Adrenal gland (tissue), 19 donors: ENCODE measurements around the gene RBKS. TPM values are rescaled to one million over a fixed set of nuclear protein-coding genes. Genes with fewer than 3 reads are reported as not detected.

Experiments used
- DNase-seq, 7 donors: peaks; one replicate each; pipeline ENCODE4 v3.0.0-alpha.2; 2019 to 2020
- H3K27ac ChIP-seq, 5 donors: fragments of 200-600 bp; sonication (generic) in 4 of 5; 1 replicate in 3 of 5; 2 replicates in 2 of 5; pipeline versions ENCODE4 v1.5.1 to v1.8.0; 2016 to 2020; ENCODE audit warnings: mild to moderate bottlenecking in 1 of 5
- H3K27me3 ChIP-seq: fragments of 200-600 bp; 2 replicates; pipeline ENCODE4 v1.8.0; 2021
- H3K36me3 ChIP-seq, 2 donors: fragments of 200-600 bp; replicated peaks in 1 of 2; 1 replicate in 1 of 2; 2 replicates in 1 of 2; pipeline versions ENCODE4 v1.5.1 to v1.8.0; 2018 to 2022
- H3K4me1 ChIP-seq, 2 donors: fragments of 200-600 bp; replicated peaks in 1 of 2; 1 replicate in 1 of 2; 2 replicates in 1 of 2; pipeline versions ENCODE4 v1.5.1 to v1.8.0; 2018 to 2021
- H3K4me3 ChIP-seq, 4 donors: fragments of 200-600 bp; sonication (generic) in 3 of 4; one replicate each; pipeline ENCODE4 v1.5.1; 2016 to 2018
- H3K9me3 ChIP-seq, 3 donors: fragments of 200-600 bp; sonication (generic) in 1 of 3; replicated peaks in 1 of 3; 1 replicate in 2 of 3; 2 replicates in 1 of 3; pipeline versions ENCODE4 v1.5.1 to v1.8.0; 2016 to 2021
- POLR2A ChIP-seq, 2 donors: fragments of 450-650 bp; IDR thresholded peaks; one replicate each; pipeline ENCODE4 v1.6.1; 2017; ENCODE audit warnings: antibody characterized with exemption in 2 of 2, mild to moderate bottlenecking in 2 of 2, moderate library complexity in 1 of 2
- WGBS, 4 donors: extraction: QIAGEN DNeasy Blood & Tissue Kit in 2 of 4; methylation state at CpG; one replicate each; pipeline versions ENCODE4 v1.1.5 to v1.1.7; 2013 to 2017; 5-methylcytosine and 5-hydroxymethylcytosine counted together
- intact Hi-C, 2 donors: fragments of 100-400 bp; cut with DNase I; formaldehyde crosslinking; loops; one replicate each; pipeline versions ENCODE4 v1.14.1 to v1.15.0; 2022 to 2023
- long read RNA-seq, 10 donors: library from polyadenylated mRNA in 3 of 10; unstranded in 2 of 10; stranded (forward) in 1 of 10; transcript quantifications; one replicate each; pipeline ENCODE4 v2.0.0 and lab custom pipeline, GENCODE V29; 2021 to 2026
- polyA plus RNA-seq, 3 donors: library from polyadenylated mRNA; stranded (reverse); fragments of 200-250 nt in 2 of 3; fragments of 350-450 nt in 1 of 3; fragmentation: Illumina TruSeq in 1 of 3; extraction: RNeasy Lipid Tissue Mini Kit (QIAGEN cat#74804) in 1 of 3; gene quantifications; one replicate each; pipeline ENCODE4 v1.2.3, GENCODE V29; 2013 to 2014
- total RNA-seq, 9 donors: library from RNA; depleted of rRNA in 4 of 9; stranded (reverse); fragments of >200 nt in 4 of 9; fragments of 120-200 nt in 1 of 9; fragmentation: NEBNext Ultra II Directional in 1 of 9; extraction: Animal tissue kit (Norgen Biotek cat#: 25700) in 1 of 9; gene quantifications; one replicate each; pipeline versions ENCODE4 v1.1.0 to v1.2.4, GENCODE V29; 2013 to 2023
- TF ChIP-seq, protein P1 (sequence below), 6 experiments: fragments of 450-650 bp in 4 of 6; fragments of 200-600 bp in 2 of 6; sonication (generic) in 1 of 6; IDR thresholded peaks; 1 replicate in 5 of 6; 2 replicates in 1 of 6; pipeline versions ENCODE4 v1.5.1 to v1.8.0; 2016 to 2021; ENCODE audit warnings: antibody characterized with exemption in 6 of 6, mild to moderate bottlenecking in 2 of 6, moderate library complexity in 1 of 6
- donor health status: healthy with polysubstance abuse.
- donor health status: Bipolar disorder and iron deficiency.
- donor health status: DM: yes; HTN: yes; CAD: no.
- donor health status: DM: no; HTN: no; CAD: no.
- donor health status: DM: no; HTN: no; CAD: no.
- donor health status: DM: yes; HTN: yes; CAD: no.

RBKS gene
- 10 to 100 TPM in 8 of 9 donors, 1 to 10 TPM in 1; 9.1 to 54.4 (median 25.9) TPM for total RNA-seq
- polyA plus RNA-seq: 10 to 100 TPM; 14.6 to 20.3 (median 19.1) TPM
- long read RNA-seq, donor 1, transcript RBKS-201 (8 exons, 1,973 nt): major isoform, 9 of 15 reads
- long read RNA-seq, donor 1, partial matches to known transcripts: 6 of 15 reads
- long read RNA-seq, donor 1, other reads (novel, unspliced or antisense): 0 of 15 reads
- long read RNA-seq, donor 2, transcript RBKS-201 (8 exons, 1,973 nt): major isoform, 6 of 17 reads
- long read RNA-seq, donor 2, partial matches to known transcripts: 11 of 17 reads
- long read RNA-seq, donor 2, other reads (novel, unspliced or antisense): 0 of 17 reads
- long read RNA-seq, donor 3, partial matches to known transcripts: 0 of 2 reads
- long read RNA-seq, donor 3, other reads (novel, unspliced or antisense): 0 of 2 reads
- long read RNA-seq, donor 4, transcript RBKS-201 (8 exons, 1,973 nt): major isoform, 32 of 46 reads
- long read RNA-seq, donor 4, partial matches to known transcripts: 1 of 46 reads
- long read RNA-seq, donor 4, other reads (novel, unspliced or antisense): 13 of 46 reads
- long read RNA-seq, donor 5, transcript RBKS-201 (8 exons, 1,973 nt): major isoform, 51 of 119 reads
- long read RNA-seq, donor 5, partial matches to known transcripts: 4 of 119 reads
- long read RNA-seq, donor 5, other reads (novel, unspliced or antisense): 64 of 119 reads
- long read RNA-seq, donor 6, transcript RBKS-201 (8 exons, 1,973 nt): major isoform, 19 of 25 reads
- long read RNA-seq, donor 6, partial matches to known transcripts: 0 of 25 reads
- long read RNA-seq, donor 6, other reads (novel, unspliced or antisense): 6 of 25 reads
- long read RNA-seq, donor 7, partial matches to known transcripts: 8 of 10 reads
- long read RNA-seq, donor 7, other reads (novel, unspliced or antisense): 0 of 10 reads
- long read RNA-seq, donor 8, transcript RBKS-201 (8 exons, 1,973 nt): major isoform, 7 of 19 reads
- long read RNA-seq, donor 8, partial matches to known transcripts: 12 of 19 reads
- long read RNA-seq, donor 8, other reads (novel, unspliced or antisense): 0 of 19 reads
- long read RNA-seq, donor 9, transcript RBKS-201 (8 exons, 1,973 nt): major isoform, 9 of 9 reads
- long read RNA-seq, donor 9, partial matches to known transcripts: 0 of 9 reads
- long read RNA-seq, donor 9, other reads (novel, unspliced or antisense): 0 of 9 reads
- long read RNA-seq, donor 10, partial matches to known transcripts: 7 of 7 reads
- long read RNA-seq, donor 10, other reads (novel, unspliced or antisense): 0 of 7 reads

DNA sequence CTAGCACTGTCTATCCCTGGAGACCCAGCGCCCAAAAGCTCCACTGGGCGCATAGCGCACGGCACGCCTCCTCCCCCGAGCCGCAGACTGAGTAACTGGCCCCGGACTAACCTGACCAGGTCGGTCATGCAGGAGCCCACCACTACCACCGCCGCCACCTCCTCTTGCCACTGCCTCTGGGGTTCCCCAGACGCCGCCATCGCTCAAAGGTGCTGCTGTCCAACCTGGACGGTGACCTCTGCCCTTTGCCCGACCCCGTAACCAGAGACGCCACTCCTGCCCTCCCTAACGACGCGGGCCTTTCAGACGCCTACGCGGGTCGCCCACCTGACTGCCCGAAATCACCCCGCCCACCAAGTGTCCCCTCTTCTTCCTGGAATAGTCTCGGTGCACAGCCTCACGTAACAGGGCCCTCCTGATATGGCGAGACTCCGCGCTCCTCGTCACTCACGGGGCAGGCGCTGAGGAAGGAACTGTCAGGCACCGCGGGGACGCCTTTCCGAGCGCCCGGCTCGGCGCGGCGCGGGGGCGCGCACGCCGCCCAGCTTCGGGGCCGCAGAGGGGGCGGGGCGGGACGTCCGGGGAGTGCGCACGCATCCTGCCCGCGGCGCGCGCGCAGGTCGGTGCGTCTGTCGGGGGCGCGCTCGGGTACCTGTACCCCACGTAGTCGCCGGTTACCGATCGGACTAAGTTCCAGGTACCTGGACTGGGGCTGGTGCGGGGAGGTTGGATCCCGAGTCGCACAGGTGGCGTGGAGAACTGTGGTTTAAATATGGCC is at the start of gene RBKS, which contains the start of gene BABAM2:
Gene RBKS, minus strand, starts transcription at position 242 of the 778 bp plus-strand sequence. Its CDS starts 42 bp downstream, at position 200.
Gene BABAM2, plus strand, starts transcription at position 584 of the 778 bp plus-strand sequence. CDS start 3,828 bp downstream, outside the sequence.
- TF ChIP-seq, protein P1, sequence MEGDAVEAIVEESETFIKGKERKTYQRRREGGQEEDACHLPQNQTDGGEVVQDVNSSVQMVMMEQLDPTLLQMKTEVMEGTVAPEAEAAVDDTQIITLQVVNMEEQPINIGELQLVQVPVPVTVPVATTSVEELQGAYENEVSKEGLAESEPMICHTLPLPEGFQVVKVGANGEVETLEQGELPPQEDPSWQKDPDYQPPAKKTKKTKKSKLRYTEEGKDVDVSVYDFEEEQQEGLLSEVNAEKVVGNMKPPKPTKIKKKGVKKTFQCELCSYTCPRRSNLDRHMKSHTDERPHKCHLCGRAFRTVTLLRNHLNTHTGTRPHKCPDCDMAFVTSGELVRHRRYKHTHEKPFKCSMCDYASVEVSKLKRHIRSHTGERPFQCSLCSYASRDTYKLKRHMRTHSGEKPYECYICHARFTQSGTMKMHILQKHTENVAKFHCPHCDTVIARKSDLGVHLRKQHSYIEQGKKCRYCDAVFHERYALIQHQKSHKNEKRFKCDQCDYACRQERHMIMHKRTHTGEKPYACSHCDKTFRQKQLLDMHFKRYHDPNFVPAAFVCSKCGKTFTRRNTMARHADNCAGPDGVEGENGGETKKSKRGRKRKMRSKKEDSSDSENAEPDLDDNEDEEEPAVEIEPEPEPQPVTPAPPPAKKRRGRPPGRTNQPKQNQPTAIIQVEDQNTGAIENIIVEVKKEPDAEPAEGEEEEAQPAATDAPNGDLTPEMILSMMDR (IDR thresholded peaks at IDR 0.05): peak in 1 of 6 experiments; percentile 3
- TF ChIP-seq POLR2A (IDR thresholded peaks at IDR 0.05): peak; percentile 79 to 91
- Histone ChIP-seq H3K4me3 (peak within 1 kb of the TSS; percentile 28 to 91 (median 78)), H3K27me3 (no peaks in the 10 kb centered on the region), H3K9me3 (no peaks in the 10 kb centered on the region), H3K36me3 (no peaks in the 10 kb centered on the region), H3K4me1 (peaks cover 31 to 81% of the 10 kb centered on the region in 2 donors), H3K27ac (peak within 1 kb of the TSS; percentile 90 to 100 (median 98))
- WGBS, 4 donors: 0% methylated on average over 14 to 79 of the region's 79 CpGs
- DNase-seq: peak; percentile 88 to 96 (median 93)
- intact Hi-C loops: loop anchor here in 1 of 2 donors (10.0 kb wide), 1 partner anchor 514 kb away; no protein-coding TSS in a partner anchor

DNA sequence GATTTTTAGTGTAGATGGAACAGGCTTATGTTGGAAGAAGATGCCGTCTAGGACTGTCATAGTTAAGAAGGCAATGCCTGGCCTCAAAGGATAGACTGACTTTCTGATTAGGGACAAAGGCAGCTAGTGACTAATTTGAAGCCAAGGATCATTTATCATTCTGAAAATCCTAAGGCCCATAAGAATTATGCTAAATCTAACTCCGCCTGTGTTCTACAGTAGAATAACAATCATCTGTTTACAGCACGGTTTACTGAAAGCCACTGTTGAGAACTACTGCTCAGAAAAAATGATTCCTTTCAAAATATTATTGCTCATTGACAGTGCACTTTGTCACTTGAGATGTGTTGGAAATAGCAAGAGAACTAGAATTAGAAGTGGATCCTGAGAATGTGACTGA is 44.8 kb upstream of the RBKS start:
- H3K27ac ChIP-seq: peak overlapping the region in 1 of 5 donors; percentile 27
- TF ChIP-seq POLR2A (IDR thresholded peaks at IDR 0.05): no peak
- TF ChIP-seq, protein P1 (IDR thresholded peaks at IDR 0.05): no peak
- 81 to 89% (median 85%) methylated on average over 3 of the region's 3 CpGs for WGBS, 4 donors
- H3K9me3 ChIP-seq: no peaks in the 10 kb centered on the region
- intact Hi-C loops: no loop called here
- no peak for DNase-seq
- H3K27me3 ChIP-seq: no peaks in the 10 kb centered on the region
- H3K36me3 ChIP-seq: peaks cover 0 to 3% of the 10 kb centered on the region in 2 donors
- no peak overlapping the region for H3K4me3 ChIP-seq
- H3K4me1 ChIP-seq: peaks cover 4 to 14% of the 10 kb centered on the region in 2 donors

DNA sequence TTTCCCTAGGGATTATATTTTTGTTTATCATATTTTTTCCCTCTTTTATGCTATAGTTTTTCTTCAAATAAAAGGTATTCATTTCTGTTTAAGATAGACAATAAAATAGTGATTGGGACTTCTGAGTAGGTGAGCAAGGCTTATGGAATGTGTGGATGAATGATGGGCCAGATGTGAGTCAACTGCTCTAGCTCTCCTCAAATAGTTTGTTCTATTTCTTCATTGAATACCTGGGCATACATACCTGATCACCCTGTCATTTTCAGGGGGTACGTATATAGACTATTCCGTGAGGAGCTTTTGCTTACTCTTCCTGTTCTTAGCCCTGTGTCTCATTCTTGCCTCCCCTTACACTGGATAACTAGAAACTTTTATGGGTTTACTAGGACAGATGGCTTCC is 42.2 kb upstream of the RBKS start:
- H3K9me3 ChIP-seq: no peaks in the 10 kb centered on the region
- WGBS, 4 donors: 95 to 98% (median 97%) methylated on average over 2 of the region's 2 CpGs
- peaks cover 0 to 7% of the 10 kb centered on the region in 2 donors for H3K36me3 ChIP-seq
- no peak for TF ChIP-seq POLR2A (IDR thresholded peaks at IDR 0.05)
- H3K27ac ChIP-seq: peak overlapping the region in 1 of 5 donors; percentile 2
- no peak overlapping the region for H3K4me3 ChIP-seq
- no peaks in the 10 kb centered on the region for H3K27me3 ChIP-seq
- H3K4me1 ChIP-seq: peaks cover 4% of the 10 kb centered on the region in 2 donors
- no peak for DNase-seq
- intact Hi-C loops: no loop called here
